Measurements from ENCODE around the gene TPCN2.

DNA sequence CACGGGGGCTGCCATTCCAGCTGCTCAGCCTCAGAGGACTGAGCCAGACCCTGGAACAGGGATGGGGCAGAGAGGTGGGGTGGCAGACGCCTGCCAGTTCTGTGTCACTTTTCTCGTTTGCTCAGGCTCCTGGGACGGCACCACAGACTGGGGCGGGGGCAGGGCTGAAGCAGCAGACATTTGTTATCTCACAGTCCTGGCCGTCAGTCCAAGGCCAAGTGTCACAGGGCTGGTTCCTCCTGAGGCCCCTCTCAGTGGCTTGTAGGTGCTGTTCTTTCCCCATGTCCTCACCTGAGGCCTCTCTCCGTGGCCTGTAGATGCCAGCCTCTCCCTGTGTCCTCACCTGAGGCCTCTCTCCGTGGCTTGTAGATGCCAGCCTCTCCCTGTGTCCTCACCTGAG, 24.7 kb downstream of the TPCN2 start:
- TF ChIP-seq CTCF (IDR thresholded peaks at IDR 0.05; ENCODE audit: poor library complexity, severe bottlenecking) (no peak), EZH2 (IDR thresholded peaks at IDR 0.05; ENCODE audit: borderline replicate concordance, insufficient read depth, low read length, poor library complexity, severe bottlenecking) (no peak), MXI1 (conservative IDR thresholded peaks at IDR 0.05; ENCODE audit: poor library complexity, severe bottlenecking) (no peak)
- TF ChIP-seq, protein P1, sequence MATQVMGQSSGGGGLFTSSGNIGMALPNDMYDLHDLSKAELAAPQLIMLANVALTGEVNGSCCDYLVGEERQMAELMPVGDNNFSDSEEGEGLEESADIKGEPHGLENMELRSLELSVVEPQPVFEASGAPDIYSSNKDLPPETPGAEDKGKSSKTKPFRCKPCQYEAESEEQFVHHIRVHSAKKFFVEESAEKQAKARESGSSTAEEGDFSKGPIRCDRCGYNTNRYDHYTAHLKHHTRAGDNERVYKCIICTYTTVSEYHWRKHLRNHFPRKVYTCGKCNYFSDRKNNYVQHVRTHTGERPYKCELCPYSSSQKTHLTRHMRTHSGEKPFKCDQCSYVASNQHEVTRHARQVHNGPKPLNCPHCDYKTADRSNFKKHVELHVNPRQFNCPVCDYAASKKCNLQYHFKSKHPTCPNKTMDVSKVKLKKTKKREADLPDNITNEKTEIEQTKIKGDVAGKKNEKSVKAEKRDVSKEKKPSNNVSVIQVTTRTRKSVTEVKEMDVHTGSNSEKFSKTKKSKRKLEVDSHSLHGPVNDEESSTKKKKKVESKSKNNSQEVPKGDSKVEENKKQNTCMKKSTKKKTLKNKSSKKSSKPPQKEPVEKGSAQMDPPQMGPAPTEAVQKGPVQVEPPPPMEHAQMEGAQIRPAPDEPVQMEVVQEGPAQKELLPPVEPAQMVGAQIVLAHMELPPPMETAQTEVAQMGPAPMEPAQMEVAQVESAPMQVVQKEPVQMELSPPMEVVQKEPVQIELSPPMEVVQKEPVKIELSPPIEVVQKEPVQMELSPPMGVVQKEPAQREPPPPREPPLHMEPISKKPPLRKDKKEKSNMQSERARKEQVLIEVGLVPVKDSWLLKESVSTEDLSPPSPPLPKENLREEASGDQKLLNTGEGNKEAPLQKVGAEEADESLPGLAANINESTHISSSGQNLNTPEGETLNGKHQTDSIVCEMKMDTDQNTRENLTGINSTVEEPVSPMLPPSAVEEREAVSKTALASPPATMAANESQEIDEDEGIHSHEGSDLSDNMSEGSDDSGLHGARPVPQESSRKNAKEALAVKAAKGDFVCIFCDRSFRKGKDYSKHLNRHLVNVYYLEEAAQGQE (IDR thresholded peaks at IDR 0.05; ENCODE audit: borderline replicate concordance), result no peak

All from neural cell (in vitro differentiated cells).